Inflammatory macrophage treated with lipopolysaccharide for 1 hour (primary cell): Measurements from ENCODE around the gene PINLYP.
"Not testable (repeated sequence)": the region's sequence is repeated elsewhere in the genome, so short reads cannot be mapped to it uniquely, and the experiment has no call there.

Experiments
- DNase-seq, 2 donors: peaks; one replicate each; pipeline ENCODE4 v3.0.0-alpha.2; 2020 to 2022

PINLYP gene

DNA sequence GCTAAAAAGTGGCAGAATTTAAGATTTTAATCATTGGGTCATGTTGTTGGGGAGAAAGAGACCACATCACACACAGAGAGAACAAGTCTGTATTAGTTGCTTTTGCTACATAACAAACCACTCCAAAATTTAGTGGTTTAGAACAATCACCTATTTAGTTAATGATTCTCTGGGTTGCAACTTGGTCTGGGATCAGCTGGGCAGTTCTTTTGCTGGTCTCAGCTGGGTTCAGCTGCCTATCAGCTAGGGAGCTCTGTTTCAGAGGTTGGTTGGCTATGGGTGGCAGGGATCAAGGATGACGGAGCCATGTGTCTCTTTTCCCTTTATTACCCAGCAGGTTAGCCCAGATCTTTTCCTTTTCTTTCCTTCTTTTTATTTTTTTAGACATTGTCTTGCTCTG is 8.9 kb downstream of the PINLYP start:
- no peak for DNase-seq

DNA sequence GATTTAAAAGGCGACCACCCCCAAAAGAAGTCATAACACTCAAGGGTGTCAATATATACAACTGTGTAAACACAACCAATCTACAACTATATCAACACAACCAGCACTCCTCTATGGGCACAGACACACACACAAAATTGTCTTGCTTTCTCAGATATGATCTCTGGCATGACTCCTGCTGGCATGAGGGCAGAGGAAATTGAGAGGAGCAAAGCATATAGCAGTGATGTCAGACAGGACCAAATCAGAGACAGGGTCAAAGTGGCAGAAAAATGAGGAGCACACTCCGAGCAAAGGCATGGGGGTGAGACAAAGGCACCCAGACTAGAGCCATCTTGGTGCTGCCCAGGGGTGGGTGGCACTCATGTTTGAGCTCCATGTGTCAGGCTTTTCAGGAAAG is 10.7 kb downstream of the PINLYP start:
- DNase-seq = no peak

GRCh38 chr19:43587029-43587428 is 11.4 kb downstream of the PINLYP start:
- not testable (repeated sequence) for DNase-seq

GRCh38 chr19:43589277-43589676 is 13.7 kb downstream of the PINLYP start:
- DNase-seq = no peak

- no peak for DNase-seq
Measured at GRCh38 chr19:43589678-43590077, 14.1 kb downstream of the PINLYP start.

DNA sequence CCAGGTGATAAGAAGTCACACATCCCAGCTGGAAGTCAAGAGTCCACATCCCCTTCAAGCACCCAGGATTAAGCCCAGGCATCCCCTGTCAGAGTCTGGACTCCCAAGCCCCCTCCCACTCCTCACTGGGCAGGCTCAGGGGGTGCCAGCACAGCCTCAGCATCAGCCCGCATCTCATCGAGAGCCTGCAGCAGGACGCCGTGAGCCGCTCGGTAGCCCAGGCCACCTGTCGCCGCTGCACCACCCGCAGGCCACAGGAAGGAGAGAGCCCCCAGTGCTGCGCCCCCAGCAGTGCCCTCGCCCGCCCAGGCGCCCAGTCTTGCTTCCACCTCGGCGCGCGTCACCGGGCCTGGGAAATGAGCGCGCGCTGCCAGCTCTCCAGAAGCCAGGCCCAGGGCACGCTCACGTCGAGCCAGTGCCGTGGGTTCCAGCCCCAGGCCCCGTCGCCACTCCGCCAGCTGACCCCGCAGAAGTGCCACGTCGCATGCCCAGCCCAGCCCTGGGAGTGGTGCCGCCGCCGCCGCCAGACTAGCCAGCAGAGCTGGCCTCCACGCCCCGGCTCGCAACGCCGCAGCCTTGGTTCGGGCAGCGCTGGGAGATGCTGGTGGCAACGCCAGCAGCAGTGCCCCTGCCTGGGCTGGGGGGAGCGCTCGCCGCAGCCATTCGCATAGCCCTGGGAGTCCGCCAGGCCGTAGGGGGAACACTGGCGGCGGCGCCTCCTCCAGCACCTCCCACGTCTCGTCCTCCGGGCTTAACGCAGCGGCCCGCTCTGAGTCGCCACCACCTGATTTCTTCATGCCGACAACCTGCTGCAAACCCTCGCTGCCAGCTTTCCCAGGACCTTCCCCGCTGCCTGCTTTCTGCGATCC is 16.5 kb downstream of the PINLYP start:
- no peak for DNase-seq

DNA sequence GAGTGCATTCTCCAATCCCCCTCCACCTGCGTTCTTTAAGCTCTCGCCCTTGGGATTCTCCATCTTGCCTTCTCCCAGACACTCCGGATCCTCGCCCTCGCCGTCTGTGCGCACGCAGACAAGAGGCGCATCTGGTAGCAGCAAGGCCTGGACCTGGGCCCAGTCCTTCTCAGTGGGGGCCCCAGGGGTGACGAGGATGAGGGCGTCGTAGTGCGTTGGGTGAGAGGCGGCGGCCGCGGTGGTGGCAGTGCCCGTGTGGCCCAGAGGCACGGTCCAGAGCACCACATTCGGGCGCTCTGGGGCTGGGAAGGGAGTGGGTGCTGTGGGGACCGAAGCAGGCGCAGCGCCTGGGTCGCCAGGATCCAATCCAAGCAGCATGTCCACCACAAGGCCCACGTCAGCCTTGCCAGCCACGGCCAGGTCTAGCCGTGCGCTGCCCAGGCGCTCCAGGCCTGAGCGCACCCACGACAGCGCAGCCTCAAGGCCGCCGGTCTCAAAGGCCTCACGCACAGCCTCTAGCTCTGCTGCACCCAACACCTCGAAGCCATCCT is 17.3 kb downstream of the PINLYP start:
- DNase-seq = no peak

GRCh38 chr19:43594081-43594697 is 18.6 kb downstream of the PINLYP start:
- DNase-seq = no peak

DNA sequence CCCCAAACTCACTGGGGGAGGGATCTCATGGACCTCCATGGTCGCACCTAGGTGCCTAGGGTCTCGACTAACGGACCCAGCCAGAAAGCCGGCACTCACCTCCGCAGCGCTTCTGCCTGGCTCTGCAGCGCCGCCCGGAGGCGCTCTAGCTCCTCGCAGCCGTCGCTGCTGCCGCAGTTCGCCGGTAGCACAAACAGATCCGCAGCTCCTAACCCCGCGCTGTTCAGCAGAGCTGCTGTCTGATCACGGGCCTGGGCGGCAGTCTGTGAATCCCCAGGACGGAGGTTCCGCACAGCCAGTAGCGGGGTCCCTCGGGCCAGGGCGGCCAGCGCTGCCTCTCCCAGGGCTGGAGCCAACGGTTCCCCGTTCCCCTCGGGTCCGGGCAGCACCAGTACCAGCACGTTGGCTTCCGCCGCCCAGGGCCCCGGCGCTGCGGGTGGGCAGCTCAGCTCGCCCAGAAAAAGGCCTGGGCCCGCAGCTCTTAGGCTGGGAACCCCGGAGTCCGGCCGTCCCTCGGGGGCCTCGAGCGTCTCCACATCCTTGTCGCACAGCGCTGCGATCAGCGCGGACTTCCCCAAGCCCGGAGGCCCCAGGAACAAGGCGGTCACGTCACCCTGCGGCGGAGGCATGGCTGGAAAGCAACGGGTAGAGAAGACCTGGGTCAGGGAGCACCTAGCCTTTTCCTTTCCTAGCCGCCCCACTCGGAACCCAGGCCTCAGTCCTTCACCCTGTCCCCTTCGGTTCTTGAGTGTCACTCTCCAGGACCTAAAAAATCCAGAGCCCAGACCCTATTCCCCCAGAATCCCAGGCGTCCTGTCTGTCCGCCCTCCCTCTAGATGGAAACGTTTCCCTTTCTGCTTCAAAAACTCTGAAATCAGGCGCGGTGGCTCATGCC is 19.4 kb downstream of the PINLYP start:
- DNase-seq = peak; percentile 72 to 77

- no peak for DNase-seq
Measured at GRCh38 chr19:43595605-43595998, 20.0 kb downstream of the PINLYP start.

- peak; percentile 100 for DNase-seq
Measured at GRCh38 chr19:43595999-43596841, 20.6 kb downstream of the PINLYP start, which contains the start of the genes IRGQ and ZNF576. Gene IRGQ (minus strand): TSS chr19:43596134. CDS start chr19:43595338, 796 bp downstream. Gene ZNF576 (plus strand): TSS chr19:43596595. CDS start chr19:43597109, 514 bp downstream.

DNA sequence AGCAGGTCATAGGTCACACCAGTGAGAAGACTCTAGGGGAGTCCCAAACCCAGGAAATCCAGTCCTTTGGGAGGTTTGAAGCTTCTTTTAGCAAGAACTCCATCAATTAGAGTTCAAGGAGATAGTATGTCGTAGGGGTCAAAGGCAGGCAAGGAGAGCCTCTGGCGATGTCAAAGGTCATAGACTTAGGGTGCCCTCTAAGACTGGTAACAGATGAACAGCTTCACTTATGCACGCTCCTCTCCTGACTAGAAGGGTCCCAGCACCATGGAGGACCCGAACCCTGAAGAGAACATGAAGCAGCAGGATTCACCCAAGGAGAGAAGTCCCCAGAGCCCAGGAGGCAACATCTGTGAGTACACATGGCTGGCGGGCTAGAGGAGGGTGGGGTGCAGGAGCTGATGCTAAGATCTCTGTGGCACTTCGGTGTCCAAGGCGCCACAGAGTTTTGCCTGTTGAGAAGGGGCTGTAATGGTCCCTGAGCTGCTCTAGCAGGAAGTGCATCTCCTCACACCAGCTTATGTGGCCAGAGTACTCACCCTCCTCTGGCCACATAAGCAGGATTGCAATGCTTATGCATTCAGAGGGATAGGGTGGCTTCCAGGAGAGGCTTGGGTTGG is 21.4 kb downstream of the PINLYP start:
- DNase-seq = no peak

DNA sequence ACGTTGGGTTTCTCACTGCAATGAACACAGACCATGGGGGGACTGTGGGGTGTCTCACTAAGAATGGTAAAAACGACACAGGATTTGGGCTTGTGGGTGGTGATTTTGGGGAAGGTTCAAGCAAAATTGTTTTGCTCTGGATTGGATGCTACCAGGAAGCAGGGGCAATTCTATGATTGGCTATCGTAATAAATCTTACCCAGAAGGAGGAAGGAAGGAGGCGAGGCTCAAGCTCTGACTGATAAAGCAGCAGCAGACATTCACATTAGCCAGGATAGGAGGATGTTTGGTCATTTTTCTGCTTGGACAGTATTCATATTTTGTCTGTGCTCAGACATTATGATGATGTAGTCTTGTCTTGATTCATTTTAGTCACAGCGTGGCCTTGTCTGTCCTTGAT is 22.3 kb downstream of the PINLYP start:
- DNase-seq = peak in 1 of 2 donors; percentile 16

GRCh38 chr19:43598445-43599240 is 23.0 kb downstream of the PINLYP start:
- no peak for DNase-seq

GRCh38 chr19:43599635-43600295 is 24.2 kb downstream of the PINLYP start:
- DNase-seq = no peak

- DNase-seq = not testable (repeated sequence)
Measured at GRCh38 chr19:43600326-43600725, 24.7 kb downstream of the PINLYP start.

DNA sequence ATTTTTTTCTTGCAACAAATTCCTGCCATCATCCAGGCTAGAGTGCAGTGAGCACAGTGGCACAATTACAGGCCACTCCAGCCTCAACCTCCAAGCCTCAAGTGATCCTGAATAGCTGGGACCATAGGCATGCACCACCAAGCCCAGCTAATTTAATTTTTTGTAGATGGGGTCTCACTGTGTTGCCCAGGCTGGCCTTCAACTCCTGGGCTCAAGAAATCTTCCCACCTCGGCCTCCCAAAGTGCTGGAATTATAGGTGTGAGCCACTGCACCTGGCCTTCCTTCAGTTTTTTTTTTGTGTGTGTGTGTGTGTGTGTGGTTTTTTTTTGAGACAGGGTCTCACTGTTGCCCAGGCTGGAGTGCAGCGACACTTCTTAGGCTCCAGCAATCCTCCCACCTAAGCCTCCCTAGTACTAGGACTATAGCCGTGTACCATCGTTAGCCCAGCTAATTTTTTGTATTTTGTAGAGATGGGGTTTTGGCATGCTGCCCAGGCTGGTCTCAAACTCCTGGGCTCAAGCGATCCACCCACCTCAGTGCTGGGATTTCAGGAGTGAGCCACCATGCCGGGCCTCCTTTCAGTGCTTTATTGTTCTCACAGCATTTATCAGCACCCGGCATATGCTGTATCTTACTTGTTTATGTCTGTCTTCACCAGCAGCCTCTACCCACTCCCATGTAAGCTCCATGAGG is 30.4 kb downstream of the PINLYP start:
- no peak for DNase-seq

GRCh38 chr19:43606569-43607229 is 31.1 kb downstream of the PINLYP start:
- no peak for DNase-seq
